ENCODE results near the gene CLEC4A. TPM values are rescaled to one million over a fixed set of nuclear protein-coding genes. Genes with fewer than 3 reads are reported as not detected.
"Not testable (repeated sequence)": the region's sequence is repeated elsewhere in the genome, so short reads cannot be mapped to it uniquely, and the experiment has no call there.

CLEC4A gene
- 1 to 10 TPM in 1 of 2 donors, not detected in 1; 3.7 TPM for total RNA-seq

DNA sequence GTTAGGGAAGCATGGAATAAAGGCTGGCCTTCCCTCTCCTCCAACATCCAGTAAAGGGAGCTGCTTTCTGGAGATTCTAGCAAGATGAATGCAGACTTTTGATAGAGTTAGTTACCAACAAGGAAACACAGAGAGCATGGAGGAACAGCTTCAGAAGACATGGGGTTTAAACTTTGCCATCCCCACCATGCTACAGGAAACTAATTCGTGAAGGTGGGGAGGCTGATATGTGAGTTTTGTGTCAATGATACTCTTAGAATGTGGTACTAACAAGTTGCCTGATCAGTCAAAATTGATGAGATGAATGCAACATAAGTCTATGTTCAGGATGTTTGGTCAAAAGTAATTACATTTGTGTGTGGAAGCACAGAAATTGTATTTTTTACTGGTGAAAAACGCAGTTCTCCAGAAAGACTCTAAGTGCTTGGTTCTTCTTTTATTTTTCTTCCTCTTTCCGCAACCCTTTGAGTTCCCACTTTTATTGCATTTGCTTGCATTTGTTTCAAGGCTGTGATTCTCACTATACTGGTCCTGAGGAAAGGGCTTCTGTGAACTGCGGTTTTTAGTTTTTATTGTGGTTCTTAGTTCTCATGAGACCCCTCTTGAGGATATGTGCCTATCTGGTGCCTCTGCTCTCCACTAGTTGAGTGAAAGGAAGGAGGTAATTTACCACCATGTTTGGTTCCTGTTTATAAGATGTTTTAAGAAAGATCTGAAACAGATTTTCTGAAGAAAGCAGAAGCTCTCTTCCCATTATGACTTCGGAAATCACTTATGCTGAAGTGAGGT, at the start of gene CLEC4A:
Gene CLEC4A (plus strand): TSS at position 494 of the 789 bp plus-strand sequence. CDS start 262 bp downstream, at position 756.
- Mint-ChIP-seq H3K4me3 (no peak within 1 kb of the TSS), H3K36me3 (no peaks in the 10 kb centered on the region), H3K27ac (peak within 1 kb of the TSS in 1 of 2 donors; percentile 7), H3K27me3 (no peaks in the 10 kb centered on the region), H3K9me3 (no peaks in the 10 kb centered on the region), H3K4me1 (ENCODE audit: low read depth in 2 of 2) (peaks cover 9 to 10% of the 10 kb centered on the region in 2 donors)
- DNase-seq (ENCODE audit: low spot score) (no peak), ATAC-seq (no peak)

DNA sequence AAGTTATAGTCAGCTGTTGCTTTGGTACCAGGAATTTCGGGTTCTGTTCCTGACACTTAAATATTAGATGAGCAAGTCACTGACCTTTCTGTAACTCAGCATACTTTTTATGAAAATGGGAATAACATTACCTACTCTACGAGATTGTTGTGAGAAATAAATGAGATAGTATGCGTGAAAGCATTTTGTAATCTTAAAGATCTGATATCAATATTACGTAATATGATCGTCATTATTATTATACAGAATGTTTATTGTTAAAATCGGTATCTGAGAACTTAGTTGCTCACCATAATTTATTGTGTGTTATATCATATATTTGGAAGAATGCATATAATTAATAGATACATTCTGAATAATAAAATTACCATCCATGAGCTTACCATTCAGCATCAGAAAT, 47.5 kb upstream of the CLEC4A start:
- H3K27me3 Mint-ChIP-seq = peaks cover 0 to 2% of the 10 kb centered on the region in 2 donors
- H3K9me3 Mint-ChIP-seq = no peaks in the 10 kb centered on the region
- no peaks in the 10 kb centered on the region for H3K36me3 Mint-ChIP-seq
- DNase-seq (ENCODE audit: low spot score) (no peak), ATAC-seq (no peak)
- peaks cover 4 to 13% of the 10 kb centered on the region in 2 donors for H3K4me1 Mint-ChIP-seq (ENCODE audit: low read depth in 2 of 2)
- H3K27ac Mint-ChIP-seq = no peak overlapping the region
- H3K4me3 Mint-ChIP-seq = no peak overlapping the region

GRCh38 chr12:8076366-8076765, 47.1 kb upstream of the CLEC4A start:
- Mint-ChIP-seq H3K4me1 (ENCODE audit: low read depth in 2 of 2) (peaks cover 7 to 13% of the 10 kb centered on the region in 2 donors), H3K36me3 (no peaks in the 10 kb centered on the region), H3K4me3 (no peak overlapping the region), H3K27ac (no peak overlapping the region), H3K9me3 (no peaks in the 10 kb centered on the region), H3K27me3 (peaks cover 0 to 2% of the 10 kb centered on the region in 2 donors)
- ATAC-seq = no peak
- DNase-seq (ENCODE audit: low spot score) = no peak

DNA sequence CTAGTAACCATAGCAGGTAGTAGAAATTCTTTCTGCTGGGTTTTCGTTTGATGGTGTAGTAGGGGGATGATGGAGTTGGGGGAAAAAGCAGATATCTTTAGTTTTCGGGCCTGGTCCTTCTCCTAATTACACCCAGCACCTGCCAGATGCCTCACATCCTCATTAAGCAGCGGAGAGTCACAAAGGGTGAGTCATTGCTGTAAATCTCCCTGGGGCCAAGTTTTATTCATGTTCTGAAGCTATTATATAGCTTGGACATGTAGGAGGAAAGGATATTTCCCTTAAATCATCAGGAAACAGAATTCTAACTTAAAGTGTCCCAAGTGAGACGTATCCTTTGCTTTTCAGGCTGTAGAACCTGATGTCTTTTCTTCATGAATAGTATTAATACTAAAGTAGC, 46.2 kb upstream of the CLEC4A start:
- H3K9me3 Mint-ChIP-seq = no peaks in the 10 kb centered on the region
- H3K27ac Mint-ChIP-seq = no peak overlapping the region
- no peak overlapping the region for H3K4me3 Mint-ChIP-seq
- DNase-seq (ENCODE audit: low spot score) (no peak), ATAC-seq (no peak)
- H3K4me1 Mint-ChIP-seq (ENCODE audit: low read depth in 2 of 2) = peaks cover 7 to 14% of the 10 kb centered on the region in 2 donors
- H3K36me3 Mint-ChIP-seq = no peaks in the 10 kb centered on the region
- peaks cover 0 to 2% of the 10 kb centered on the region in 2 donors for H3K27me3 Mint-ChIP-seq

- H3K27me3 Mint-ChIP-seq = no peaks in the 10 kb centered on the region
- peak overlapping the region in 1 of 2 donors; percentile 93 for H3K27ac Mint-ChIP-seq
- DNase-seq (ENCODE audit: low spot score) (no peak), ATAC-seq (no peak)
- H3K36me3 Mint-ChIP-seq = peaks cover 6% of the 10 kb centered on the region
- no peaks in the 10 kb centered on the region for H3K9me3 Mint-ChIP-seq
- H3K4me3 Mint-ChIP-seq = no peak overlapping the region
- peaks cover 14 to 26% of the 10 kb centered on the region in 2 donors for H3K4me1 Mint-ChIP-seq (ENCODE audit: low read depth in 2 of 2)
Observed at GRCh38 chr12:8078398-8078797, 45.0 kb upstream of the CLEC4A start.

DNA sequence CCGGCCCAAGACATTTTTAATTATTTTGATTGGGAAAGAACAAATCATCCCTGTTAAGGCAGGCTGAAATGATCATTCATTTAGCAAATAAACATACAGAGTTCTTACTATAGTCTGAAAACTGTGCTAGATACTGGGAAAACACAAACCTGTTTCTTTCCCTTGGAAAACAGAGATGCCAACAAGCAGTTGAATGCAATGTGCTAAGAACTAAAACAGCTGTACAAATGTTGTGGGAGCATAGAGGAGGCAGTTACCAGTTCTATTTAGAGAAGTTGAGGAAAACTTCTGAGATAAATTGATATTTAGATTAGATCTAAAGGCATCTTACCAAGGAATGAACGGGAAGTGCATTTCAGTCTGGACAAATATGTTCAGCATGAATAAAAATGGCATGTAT, 44.5 kb upstream of the CLEC4A start:
- H3K4me1 Mint-ChIP-seq (ENCODE audit: low read depth in 2 of 2) = peaks cover 16 to 29% of the 10 kb centered on the region in 2 donors
- no peaks in the 10 kb centered on the region for H3K9me3 Mint-ChIP-seq
- H3K4me3 Mint-ChIP-seq = peak overlapping the region; percentile 6
- ATAC-seq (no peak), DNase-seq (ENCODE audit: low spot score) (no peak)
- H3K27me3 Mint-ChIP-seq = no peaks in the 10 kb centered on the region
- peak overlapping the region; percentile 8 to 93 for H3K27ac Mint-ChIP-seq
- peaks cover 6% of the 10 kb centered on the region for H3K36me3 Mint-ChIP-seq

- H3K4me1 Mint-ChIP-seq (ENCODE audit: low read depth in 2 of 2) = peaks cover 24 to 39% of the 10 kb centered on the region in 2 donors
Observed at GRCh38 chr12:8080120-8080519, 43.3 kb upstream of the CLEC4A start.

DNA sequence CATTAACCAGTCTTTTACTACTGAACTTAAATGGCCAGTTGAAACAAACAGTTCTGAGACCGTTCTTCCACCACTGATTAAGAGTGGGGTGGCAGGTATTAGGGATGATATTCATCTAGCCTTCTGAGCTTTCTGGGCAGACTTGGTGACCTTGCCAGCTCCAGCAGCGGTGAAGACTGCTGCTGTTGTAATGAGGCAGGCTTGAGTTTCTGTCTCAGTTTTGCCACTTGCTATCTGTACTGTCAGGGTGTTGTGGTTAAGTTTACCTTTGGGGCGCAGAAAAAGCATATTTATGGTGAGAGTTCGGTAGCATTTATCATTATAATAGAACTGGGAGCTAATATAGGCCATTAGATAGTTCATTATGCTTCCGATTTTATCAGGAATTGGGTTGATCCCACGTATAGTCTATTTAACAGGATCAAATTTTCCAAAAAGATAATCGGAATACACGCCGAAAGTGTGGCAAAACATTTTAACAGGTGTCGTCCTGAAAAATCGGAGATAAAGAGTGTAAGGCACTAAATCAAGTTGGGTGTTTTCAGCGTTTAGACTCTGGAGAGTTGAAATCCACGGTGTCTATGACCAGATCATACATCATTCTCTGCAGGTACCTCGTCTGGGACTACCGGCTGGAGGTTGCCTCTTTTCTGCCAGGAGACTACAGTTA, 42.0 kb upstream of the CLEC4A start:
- peaks cover 11% of the 10 kb centered on the region for H3K36me3 Mint-ChIP-seq
- peaks cover 27 to 43% of the 10 kb centered on the region in 2 donors for H3K4me1 Mint-ChIP-seq (ENCODE audit: low read depth in 2 of 2)
- H3K9me3 Mint-ChIP-seq = no peaks in the 10 kb centered on the region
- no peak for DNase-seq (ENCODE audit: low spot score)
- ATAC-seq = no peak
- H3K4me3 Mint-ChIP-seq = peak overlapping the region; percentile 97
- peak overlapping the region; percentile 93 to 94 for H3K27ac Mint-ChIP-seq
- no peaks in the 10 kb centered on the region for H3K27me3 Mint-ChIP-seq

More at GRCh38 chr12:8080120-8080519, 43.3 kb upstream of the CLEC4A start:
- DNase-seq (ENCODE audit: low spot score) = no peak
- ATAC-seq = no peak
- Mint-ChIP-seq H3K27ac (peak overlapping the region; percentile 8 to 93), H3K9me3 (no peaks in the 10 kb centered on the region), H3K36me3 (peaks cover 7% of the 10 kb centered on the region), H3K27me3 (no peaks in the 10 kb centered on the region), H3K4me3 (peak overlapping the region; percentile 8)

DNA sequence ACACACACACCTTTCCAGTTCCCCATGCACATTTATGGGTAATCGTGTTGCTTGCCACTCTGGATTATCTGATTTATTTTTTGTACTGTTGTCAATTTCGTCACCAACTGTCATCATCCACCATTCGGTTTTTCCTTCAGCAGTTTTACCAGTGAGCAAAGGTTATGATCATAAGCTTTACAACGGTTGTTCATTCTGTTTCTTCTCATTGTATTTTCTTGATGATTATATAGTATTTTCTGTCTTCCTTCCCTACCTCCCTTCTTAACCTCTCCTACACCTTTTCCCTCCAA, 40.7 kb upstream of the CLEC4A start:
- DNase-seq (ENCODE audit: low spot score) = no peak
- Mint-ChIP-seq H3K36me3 (peaks cover 11% of the 10 kb centered on the region), H3K4me3 (peak overlapping the region; percentile 97)

DNA sequence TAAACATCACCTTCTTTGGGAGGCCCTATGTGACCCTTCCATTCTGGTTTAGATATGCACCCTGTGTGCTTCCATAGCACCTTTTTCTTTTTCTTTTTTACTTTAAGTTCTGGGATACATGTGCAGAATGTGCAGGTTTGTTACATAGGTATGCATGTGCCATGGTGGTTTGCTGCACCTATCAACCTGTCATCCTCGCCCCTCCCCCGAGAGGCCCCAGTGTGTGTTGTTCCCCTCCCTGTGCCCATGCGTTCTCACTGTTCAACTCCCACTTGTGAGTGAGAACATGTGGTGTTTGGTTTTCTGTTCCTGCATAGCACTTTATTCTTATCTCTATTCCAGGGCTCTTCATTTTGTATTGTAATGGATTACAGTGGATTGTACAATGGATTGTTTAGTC, 39.1 kb upstream of the CLEC4A start:
- not testable (repeated sequence) for ATAC-seq; H3K9me3 Mint-ChIP-seq; H3K27me3 Mint-ChIP-seq; DNase-seq (ENCODE audit: low spot score)
- H3K4me3 Mint-ChIP-seq = peak overlapping the region; percentile 97
- H3K27ac Mint-ChIP-seq = peak overlapping the region; percentile 93 to 94
- peaks cover 41 to 59% of the 10 kb centered on the region in 2 donors for H3K4me1 Mint-ChIP-seq (ENCODE audit: low read depth in 2 of 2)
- H3K36me3 Mint-ChIP-seq = peaks cover 15% of the 10 kb centered on the region

More for the DNA sequence above, 40.7 kb upstream of the CLEC4A start:
- H3K27me3 Mint-ChIP-seq = no peaks in the 10 kb centered on the region
- H3K9me3 Mint-ChIP-seq = no peaks in the 10 kb centered on the region
- ATAC-seq = no peak
- H3K4me1 Mint-ChIP-seq (ENCODE audit: low read depth in 2 of 2) = peaks cover 30 to 50% of the 10 kb centered on the region in 2 donors
- peak overlapping the region; percentile 93 to 94 for H3K27ac Mint-ChIP-seq

DNA sequence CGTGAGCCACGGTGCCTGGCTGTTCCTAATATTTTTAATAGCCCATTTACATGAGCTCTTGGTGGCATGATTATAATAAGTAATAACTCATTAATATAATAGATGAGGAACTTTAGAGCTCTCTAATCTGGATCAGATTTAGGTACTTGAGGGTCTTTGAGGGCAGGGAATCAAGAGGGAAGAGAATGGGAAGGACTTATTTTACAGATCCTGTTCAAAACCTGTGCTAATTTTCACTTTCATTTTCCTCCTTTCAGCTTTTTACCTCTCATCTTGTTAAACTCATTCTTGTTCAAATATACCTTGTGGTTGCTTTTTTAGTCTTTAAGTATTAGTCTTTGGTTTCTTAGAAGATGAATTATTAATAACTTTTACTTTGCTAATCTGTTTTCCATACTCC, 35.8 kb upstream of the CLEC4A start:
- H3K9me3 Mint-ChIP-seq = no peaks in the 10 kb centered on the region
- ATAC-seq (no peak), DNase-seq (ENCODE audit: low spot score) (no peak)
- H3K4me3 Mint-ChIP-seq = peak overlapping the region; percentile 86
- H3K27me3 Mint-ChIP-seq = no peaks in the 10 kb centered on the region
- H3K27ac Mint-ChIP-seq = peak overlapping the region; percentile 84 to 85
- peaks cover 22% of the 10 kb centered on the region for H3K36me3 Mint-ChIP-seq
- peaks cover 34 to 46% of the 10 kb centered on the region in 2 donors for H3K4me1 Mint-ChIP-seq (ENCODE audit: low read depth in 2 of 2)

GRCh38 chr12:8088574-8088973, 34.8 kb upstream of the CLEC4A start:
- ATAC-seq = peak; percentile 87 to 93

GRCh38 chr12:8089277-8089676, 34.1 kb upstream of the CLEC4A start:
- Mint-ChIP-seq H3K4me3 (peak overlapping the region; percentile 86), H3K4me1 (ENCODE audit: low read depth in 2 of 2) (peaks cover 24 to 32% of the 10 kb centered on the region in 2 donors), H3K36me3 (peaks cover 25% of the 10 kb centered on the region), H3K27ac (peak overlapping the region; percentile 84 to 85)
- H3K9me3 Mint-ChIP-seq; ATAC-seq; H3K27me3 Mint-ChIP-seq; DNase-seq (ENCODE audit: low spot score): not testable (repeated sequence)

More at GRCh38 chr12:8088574-8088973, 34.8 kb upstream of the CLEC4A start:
- Mint-ChIP-seq H3K27ac (peak overlapping the region; percentile 84 to 85), H3K27me3 (no peaks in the 10 kb centered on the region), H3K36me3 (peaks cover 25% of the 10 kb centered on the region), H3K9me3 (no peaks in the 10 kb centered on the region), H3K4me3 (peak overlapping the region; percentile 86), H3K4me1 (ENCODE audit: low read depth in 2 of 2) (peaks cover 29 to 38% of the 10 kb centered on the region in 2 donors)
- DNase-seq (ENCODE audit: low spot score) = peak; percentile 63

DNA sequence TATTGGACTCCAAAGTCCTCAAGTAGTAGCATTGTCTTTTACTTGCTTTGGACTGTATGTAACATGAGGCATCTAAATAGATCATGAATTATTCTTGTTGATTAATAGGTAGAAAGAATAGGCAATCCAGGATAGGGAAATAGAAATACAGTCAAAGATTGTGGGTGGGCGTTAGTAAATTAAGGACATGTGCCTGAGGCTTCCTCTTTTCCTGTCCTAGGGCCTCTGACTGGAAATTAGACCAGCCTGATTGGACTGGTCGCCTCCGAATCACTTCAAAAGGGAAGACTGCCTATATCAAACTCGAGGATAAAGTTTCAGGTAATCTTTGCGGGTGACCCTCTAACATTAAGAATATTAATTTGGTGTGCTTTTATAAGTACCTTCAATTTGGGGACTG, 33.7 kb upstream of the CLEC4A start:
- Mint-ChIP-seq H3K27ac (peak overlapping the region in 1 of 2 donors; percentile 84), H3K36me3 (peaks cover 28% of the 10 kb centered on the region), H3K27me3 (no peaks in the 10 kb centered on the region), H3K9me3 (no peaks in the 10 kb centered on the region), H3K4me1 (ENCODE audit: low read depth in 2 of 2) (peaks cover 19 to 28% of the 10 kb centered on the region in 2 donors), H3K4me3 (no peak overlapping the region)
- DNase-seq (ENCODE audit: low spot score) (no peak), ATAC-seq (no peak)
